Parathyroid adenoma (tissue), 2 donors: ENCODE measurements around the gene AUTS2.

Source experiments
- H2AFZ ChIP-seq: fragments of 300-600 bp; sonication (generic); one replicate; pipeline ENCODE4 v1.7.0; 2017; ENCODE audit warnings: antibody characterized with exemption, mild to moderate bottlenecking
- H3K27ac ChIP-seq: fragments of 300-600 bp; sonication (generic); one replicate; pipeline ENCODE4 v1.7.0; 2017
- H3K27me3 ChIP-seq: fragments of 300-600 bp; sonication (generic); one replicate; pipeline ENCODE4 v1.7.0; 2017; ENCODE audit warnings: low read length; ENCODE audit not compliant: control insufficient read depth, insufficient read depth
- H3K36me3 ChIP-seq: fragments of 300-600 bp; sonication (generic); one replicate; pipeline ENCODE4 v1.7.0; 2017; ENCODE audit warnings: low read length; ENCODE audit not compliant: control insufficient read depth, insufficient read depth
- H3K4me1 ChIP-seq: fragments of 300-600 bp; sonication (generic); one replicate; pipeline ENCODE4 v1.7.0; 2017; ENCODE audit warnings: control low read depth
- H3K4me2 ChIP-seq: fragments of 300-600 bp; sonication (generic); one replicate; pipeline ENCODE4 v1.7.0; 2017; ENCODE audit warnings: low read length
- H3K4me3 ChIP-seq: fragments of 300-600 bp; sonication (generic); one replicate; pipeline ENCODE4 v1.7.0; 2017; ENCODE audit warnings: low read depth, low read length
- H3K79me2 ChIP-seq: fragments of 300-600 bp; sonication (generic); one replicate; pipeline ENCODE4 v1.7.0; 2017; ENCODE audit warnings: control low read depth
- H3K9ac ChIP-seq: fragments of 300-600 bp; sonication (generic); one replicate; pipeline ENCODE4 v1.7.0; 2017; ENCODE audit warnings: mild to moderate bottlenecking
- H3K9me3 ChIP-seq: fragments of 300-600 bp; sonication (generic); one replicate; pipeline ENCODE4 v1.7.0; 2017; ENCODE audit warnings: low read length; ENCODE audit not compliant: control insufficient read depth
- TF ChIP-seq, protein P1 (sequence below): fragments of 300-600 bp; sonication (generic); IDR thresholded peaks from one replicate; pipeline ENCODE4 v1.7.0; 2017; ENCODE audit warnings: antibody characterized with exemption, mild to moderate bottlenecking
- donor health status: primary hyperparathyroidism.

AUTS2 gene

DNA sequence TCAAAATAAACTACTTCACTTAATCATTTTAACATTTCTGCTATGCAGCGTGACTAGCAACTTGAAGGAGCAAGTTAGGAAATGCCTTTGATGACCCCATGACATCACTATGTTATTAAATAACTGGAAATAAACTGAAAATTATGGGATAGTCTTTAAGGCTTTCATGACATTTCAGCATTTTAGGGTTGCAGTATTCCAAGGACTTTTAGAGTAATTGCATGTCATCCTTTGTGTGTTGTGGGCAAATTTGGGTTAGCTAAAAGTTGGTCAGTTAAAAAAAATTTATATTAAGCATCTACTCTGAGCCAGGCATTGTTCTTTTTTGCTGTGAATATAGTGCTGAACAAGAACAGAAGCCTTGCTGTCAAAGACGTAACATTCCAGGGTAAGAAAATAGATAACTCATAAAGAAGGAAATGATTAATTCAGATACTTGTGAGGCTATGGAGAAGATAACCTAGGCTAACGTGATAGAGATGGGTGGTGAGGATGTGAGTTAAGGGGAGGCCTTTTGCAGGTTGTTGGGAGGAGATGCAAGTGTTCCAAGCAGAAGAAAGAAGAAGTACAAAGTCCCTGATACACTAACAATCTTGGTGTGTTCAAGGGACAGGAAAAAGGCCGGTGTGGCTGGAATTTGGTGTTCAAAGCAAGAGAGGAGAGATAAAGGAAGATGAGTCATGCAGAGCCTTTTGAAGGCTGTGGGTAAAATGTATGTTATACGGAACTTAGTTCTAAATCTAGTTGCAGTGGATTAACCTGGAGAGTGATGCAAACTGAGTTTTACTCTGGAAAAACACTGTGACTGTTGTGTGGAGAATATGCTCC lies 610.2 kb downstream of the AUTS2 start:
- no peak overlapping the region for H3K9ac ChIP-seq
- H3K36me3 ChIP-seq = no peaks in the 10 kb centered on the region
- no peak overlapping the region for H3K27ac ChIP-seq
- no peaks in the 10 kb centered on the region for H3K9me3 ChIP-seq
- TF ChIP-seq, protein P1, sequence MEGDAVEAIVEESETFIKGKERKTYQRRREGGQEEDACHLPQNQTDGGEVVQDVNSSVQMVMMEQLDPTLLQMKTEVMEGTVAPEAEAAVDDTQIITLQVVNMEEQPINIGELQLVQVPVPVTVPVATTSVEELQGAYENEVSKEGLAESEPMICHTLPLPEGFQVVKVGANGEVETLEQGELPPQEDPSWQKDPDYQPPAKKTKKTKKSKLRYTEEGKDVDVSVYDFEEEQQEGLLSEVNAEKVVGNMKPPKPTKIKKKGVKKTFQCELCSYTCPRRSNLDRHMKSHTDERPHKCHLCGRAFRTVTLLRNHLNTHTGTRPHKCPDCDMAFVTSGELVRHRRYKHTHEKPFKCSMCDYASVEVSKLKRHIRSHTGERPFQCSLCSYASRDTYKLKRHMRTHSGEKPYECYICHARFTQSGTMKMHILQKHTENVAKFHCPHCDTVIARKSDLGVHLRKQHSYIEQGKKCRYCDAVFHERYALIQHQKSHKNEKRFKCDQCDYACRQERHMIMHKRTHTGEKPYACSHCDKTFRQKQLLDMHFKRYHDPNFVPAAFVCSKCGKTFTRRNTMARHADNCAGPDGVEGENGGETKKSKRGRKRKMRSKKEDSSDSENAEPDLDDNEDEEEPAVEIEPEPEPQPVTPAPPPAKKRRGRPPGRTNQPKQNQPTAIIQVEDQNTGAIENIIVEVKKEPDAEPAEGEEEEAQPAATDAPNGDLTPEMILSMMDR = no peak
- no peaks in the 10 kb centered on the region for H3K27me3 ChIP-seq
- H3K4me2 ChIP-seq = no peak overlapping the region
- H3K79me2 ChIP-seq = no peaks in the 10 kb centered on the region
- H3K4me3 ChIP-seq = no peak overlapping the region
- H2AFZ ChIP-seq = no peak overlapping the region
- H3K4me1 ChIP-seq = no peaks in the 10 kb centered on the region

DNA sequence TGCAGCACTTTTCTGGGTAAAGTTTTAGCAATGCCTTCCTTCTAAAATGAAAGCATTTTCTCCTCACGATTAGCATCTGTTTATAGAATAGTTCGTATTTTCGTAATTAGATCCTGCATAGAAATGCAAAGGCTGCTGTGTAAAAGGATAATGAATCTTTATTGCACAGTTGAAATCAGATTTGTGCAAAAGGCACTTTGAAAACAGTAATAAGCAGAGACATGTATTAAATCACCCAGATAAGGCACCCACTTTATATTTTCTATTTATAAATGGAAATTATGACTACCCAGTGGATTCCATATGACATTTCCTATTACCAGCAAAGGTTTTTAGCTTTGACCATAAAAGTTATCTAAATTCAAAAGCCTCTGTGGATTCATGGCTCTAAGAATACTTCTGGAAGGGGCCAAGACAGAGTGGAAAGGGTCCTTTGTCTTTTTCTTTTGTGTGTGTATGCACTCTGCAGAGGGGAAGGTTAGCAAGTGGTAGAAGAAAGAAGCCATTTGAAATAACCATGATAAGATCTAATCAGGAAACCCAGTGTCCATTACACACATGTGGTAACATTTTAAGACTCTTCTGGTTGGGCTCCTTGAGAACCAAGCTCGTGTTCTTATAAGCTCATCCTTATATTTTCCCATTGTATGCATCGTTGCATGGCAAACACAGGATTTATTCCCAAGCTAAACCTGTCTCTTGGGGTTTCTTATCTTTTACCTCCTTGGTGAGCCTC lies 612.1 kb downstream of the AUTS2 start:
- Histone ChIP-seq H3K4me3 (no peak overlapping the region), H3K9me3 (no peaks in the 10 kb centered on the region), H3K4me1 (no peaks in the 10 kb centered on the region), H3K4me2 (no peak overlapping the region), H3K36me3 (no peaks in the 10 kb centered on the region), H3K27me3 (no peaks in the 10 kb centered on the region), H3K27ac (no peak overlapping the region), H2AFZ (no peak overlapping the region), H3K79me2 (no peaks in the 10 kb centered on the region), H3K9ac (no peak overlapping the region)
- TF ChIP-seq, protein P1 = no peak

DNA sequence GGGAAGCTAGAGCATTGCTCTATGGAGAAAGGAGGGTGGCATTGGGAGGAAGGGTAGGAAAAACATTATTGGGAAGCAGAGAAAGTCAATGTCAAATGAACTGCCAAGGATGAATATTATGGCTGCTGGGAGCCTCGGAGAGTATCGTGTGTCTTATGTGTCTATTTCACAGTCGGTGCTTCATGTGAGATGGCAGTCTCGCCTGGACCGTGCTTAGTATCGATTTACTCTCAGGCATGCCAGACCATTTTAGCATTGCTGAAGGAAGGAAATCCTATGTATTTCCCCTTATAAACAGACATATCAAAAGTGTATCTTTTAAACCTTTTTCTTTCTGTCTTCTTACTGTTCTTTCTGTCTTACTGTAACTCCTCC lies 612.6 kb downstream of the AUTS2 start:
- H3K4me3 ChIP-seq = no peak overlapping the region
- H3K27ac ChIP-seq = no peak overlapping the region
- no peak overlapping the region for H3K9ac ChIP-seq
- no peaks in the 10 kb centered on the region for H3K4me1 ChIP-seq
- H3K79me2 ChIP-seq = no peaks in the 10 kb centered on the region
- no peak overlapping the region for H3K4me2 ChIP-seq
- no peaks in the 10 kb centered on the region for H3K9me3 ChIP-seq
- no peak overlapping the region for H2AFZ ChIP-seq
- H3K27me3 ChIP-seq = no peaks in the 10 kb centered on the region
- TF ChIP-seq, protein P1 = no peak
- no peaks in the 10 kb centered on the region for H3K36me3 ChIP-seq

- Histone ChIP-seq H3K27me3 (no peaks in the 10 kb centered on the region), H2AFZ (no peak overlapping the region), H3K27ac (no peak overlapping the region), H3K9ac (no peak overlapping the region), H3K36me3 (no peaks in the 10 kb centered on the region), H3K9me3 (no peaks in the 10 kb centered on the region), H3K4me3 (no peak overlapping the region), H3K79me2 (no peaks in the 10 kb centered on the region), H3K4me2 (no peak overlapping the region), H3K4me1 (no peaks in the 10 kb centered on the region)
- TF ChIP-seq, protein P1 = no peak
Observed at GRCh38 chr7:70212281-70212680, 614.0 kb downstream of the AUTS2 start.
